Measurements from ENCODE around the gene ZFYVE9.

DNA sequence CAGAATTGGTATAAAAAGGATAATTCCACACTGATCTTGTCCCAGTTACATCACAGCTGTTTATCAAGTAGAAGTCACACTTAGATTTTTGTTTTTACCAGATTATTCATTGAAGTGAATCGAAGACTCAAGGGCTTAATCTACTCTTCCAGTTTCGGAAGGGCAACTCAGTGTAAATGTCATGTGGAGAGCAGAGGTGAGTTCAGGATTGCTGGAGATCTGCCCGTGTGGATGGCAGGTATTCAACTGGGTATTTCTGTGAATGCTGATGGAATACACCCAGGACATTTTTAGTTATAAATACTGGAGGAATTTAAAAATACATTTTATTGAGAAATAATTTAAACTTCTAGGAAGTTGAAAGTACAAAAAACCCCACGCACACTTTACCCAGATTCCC is 204.8 kb downstream of the ZFYVE9 start:
- TF ChIP-seq CTCF (conservative IDR thresholded peaks at IDR 0.05 in 1 of 2, IDR thresholded peaks at IDR 0.05 in 1 of 2; ENCODE audit: low read depth in 1 of 2, low read length in 2 of 2) (no peak), EZH2 (IDR thresholded peaks at IDR 0.05; ENCODE audit: low read length, missing control alignments) (no peak)
